ENCODE results near the gene FOXB1.

- TF ChIP-seq CTCF (conservative IDR thresholded peaks at IDR 0.05), result no peak
- TF ChIP-seq EZH2 (IDR thresholded peaks at IDR 0.05; ENCODE audit: low read depth), result no peak
Measured at GRCh38 chr15:59999612-60000112, 4.4 kb upstream of the FOXB1 start.
